NCI-H82 (cell line): ENCODE data around the gene KIAA0753.
A peak's percentile ranks its signal among the peaks of the same experiment; 100 is the strongest.

Source experiments
- DNase-seq: peaks from one replicate; lab custom pipeline; 2025; lab: John Stamatoyannopoulos, UW

KIAA0753 gene

DNA sequence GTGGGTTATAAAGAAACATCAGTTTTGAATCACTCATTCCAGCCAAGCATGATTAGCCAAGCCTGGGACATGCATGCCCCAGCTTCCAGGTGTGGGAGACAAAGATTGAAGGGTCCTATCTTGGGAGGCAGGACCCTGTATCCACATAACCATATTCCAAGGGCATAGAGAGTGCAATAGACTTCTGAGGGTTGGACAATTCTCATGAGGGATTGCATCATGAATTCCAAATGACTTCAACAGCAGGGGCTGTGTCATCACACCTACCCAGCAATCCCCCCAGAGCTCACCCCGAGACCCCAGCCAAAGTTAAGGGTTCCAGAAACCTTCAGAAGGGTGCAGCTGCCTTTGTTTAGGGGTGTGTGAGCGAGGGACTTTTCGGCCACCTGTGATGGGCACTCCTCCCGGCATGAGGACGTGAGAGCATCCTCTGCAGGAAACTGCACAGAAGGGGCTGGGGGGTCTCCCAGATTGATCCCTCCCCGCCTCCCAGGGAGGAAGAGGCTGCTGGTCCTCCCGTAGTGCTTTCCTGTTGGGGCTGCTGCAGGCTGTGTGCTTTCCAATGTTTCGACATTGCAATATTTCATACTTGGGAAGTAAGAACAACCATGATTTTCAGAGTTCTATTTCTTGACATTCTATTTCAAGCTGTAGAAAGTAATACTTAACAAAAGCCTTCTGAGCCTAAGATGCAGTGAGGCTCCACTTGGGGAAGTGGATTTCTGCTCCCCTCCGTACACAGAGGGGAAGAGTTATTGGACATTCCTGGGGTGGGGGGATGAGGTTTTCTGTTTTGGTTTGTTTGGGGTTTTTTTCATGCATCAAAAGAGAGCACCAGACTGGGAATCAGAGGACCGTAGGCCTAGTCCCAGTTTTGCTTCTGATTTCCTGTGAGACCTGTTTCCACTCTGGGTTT is 70.9 kb downstream of the KIAA0753 start:
- no peak for DNase-seq

DNA sequence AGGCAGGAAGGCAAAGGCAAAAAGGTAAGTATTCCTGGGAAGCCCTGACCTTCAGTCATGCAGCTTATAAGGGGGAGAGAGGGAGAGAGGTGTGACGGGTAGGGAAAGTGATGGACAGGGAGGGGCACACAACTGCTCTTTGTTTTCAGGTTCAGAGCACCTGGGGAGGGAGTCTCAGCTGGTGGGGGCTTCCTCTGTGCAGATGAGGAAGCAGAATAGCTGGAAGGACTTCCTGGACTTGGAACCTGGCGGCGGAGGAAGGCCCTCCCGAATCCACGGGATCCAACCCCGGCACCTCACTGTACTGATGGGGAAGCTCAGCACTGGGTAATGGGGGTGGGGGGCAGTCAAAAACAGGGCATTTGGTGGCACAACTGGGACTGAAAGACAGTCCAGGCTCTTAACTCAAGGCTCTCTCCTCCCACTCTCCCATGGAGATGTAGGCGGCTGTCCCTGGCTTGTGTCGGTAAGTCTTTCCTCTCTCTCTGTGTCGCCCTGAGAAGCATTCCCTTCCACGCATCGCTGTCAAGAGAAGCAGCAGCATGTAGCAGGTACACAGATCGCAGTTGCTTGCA is 72.2 kb downstream of the KIAA0753 start:
- no peak for DNase-seq

DNA sequence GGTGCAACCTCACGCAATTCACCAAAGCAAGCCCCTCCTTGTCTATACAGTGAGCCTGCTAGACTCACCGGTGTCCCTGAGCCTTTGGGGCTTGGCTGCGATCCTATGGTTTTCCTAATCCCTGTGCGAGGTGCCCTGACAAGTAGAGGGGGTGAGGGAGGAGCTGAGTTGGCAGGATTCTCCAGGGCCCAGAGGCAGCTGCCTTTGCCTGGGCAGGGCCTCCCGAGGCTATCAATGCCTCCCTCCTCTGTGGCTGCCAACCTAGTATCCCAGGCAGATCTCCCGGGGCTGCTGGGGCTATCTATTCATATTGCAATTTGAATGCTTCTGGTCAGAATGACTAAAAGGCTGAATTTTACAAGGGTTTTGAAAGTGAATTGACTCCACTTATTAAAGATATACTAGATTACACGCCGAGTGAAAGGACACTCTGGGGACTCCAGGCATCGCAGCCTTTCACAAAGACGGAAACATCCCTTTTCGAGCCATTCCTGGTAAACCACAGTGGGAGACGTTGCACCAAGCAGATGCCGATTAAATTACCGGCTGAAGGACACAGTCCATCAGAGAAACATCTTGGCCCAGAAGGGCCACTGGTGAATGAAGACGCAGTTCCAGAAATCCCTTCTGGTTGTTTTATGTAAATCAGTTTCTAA is 72.9 kb downstream of the KIAA0753 start:
- DNase-seq = peak; percentile 35

GRCh38 chr17:6561446-6561845 is 79.1 kb downstream of the KIAA0753 start:
- no peak for DNase-seq

DNA sequence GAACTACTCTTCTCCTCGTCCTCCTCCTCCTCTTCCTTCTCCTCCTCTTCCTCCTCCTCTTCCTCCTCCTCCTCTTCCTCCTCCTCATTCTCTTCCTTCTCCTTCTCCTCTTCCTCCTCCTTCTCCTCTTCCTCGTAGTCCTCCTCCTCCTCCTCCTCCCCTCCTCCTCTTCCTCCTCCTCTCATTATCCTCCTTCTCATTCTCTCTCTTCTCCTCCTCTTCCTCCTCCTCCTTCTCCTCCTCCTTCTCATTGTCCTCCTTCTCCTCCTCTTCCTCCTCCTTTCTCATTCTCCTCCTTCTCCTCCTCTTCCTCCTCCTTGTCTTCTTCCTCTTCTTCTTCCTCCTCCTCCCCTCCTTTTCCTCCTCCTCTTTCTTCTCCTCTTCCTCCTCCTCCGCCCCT is 80.0 kb downstream of the KIAA0753 start:
- DNase-seq = no peak

- no peak for DNase-seq
Measured at GRCh38 chr17:6559753-6560215, 80.7 kb downstream of the KIAA0753 start.

GRCh38 chr17:6558932-6559752 is 81.4 kb downstream of the KIAA0753 start:
- DNase-seq = no peak

- DNase-seq = no peak
Measured at GRCh38 chr17:6558276-6558675, 82.2 kb downstream of the KIAA0753 start.

- no peak for DNase-seq
Measured at GRCh38 chr17:6557040-6557438, 83.5 kb downstream of the KIAA0753 start.

GRCh38 chr17:6556121-6557039 is 84.1 kb downstream of the KIAA0753 start, which contains the start of gene PITPNM3:
Gene PITPNM3, minus strand, starts transcription at chr17:6556555. Its CDS starts 149 bp downstream, at chr17:6556406.
- peak; percentile 18 for DNase-seq

DNA sequence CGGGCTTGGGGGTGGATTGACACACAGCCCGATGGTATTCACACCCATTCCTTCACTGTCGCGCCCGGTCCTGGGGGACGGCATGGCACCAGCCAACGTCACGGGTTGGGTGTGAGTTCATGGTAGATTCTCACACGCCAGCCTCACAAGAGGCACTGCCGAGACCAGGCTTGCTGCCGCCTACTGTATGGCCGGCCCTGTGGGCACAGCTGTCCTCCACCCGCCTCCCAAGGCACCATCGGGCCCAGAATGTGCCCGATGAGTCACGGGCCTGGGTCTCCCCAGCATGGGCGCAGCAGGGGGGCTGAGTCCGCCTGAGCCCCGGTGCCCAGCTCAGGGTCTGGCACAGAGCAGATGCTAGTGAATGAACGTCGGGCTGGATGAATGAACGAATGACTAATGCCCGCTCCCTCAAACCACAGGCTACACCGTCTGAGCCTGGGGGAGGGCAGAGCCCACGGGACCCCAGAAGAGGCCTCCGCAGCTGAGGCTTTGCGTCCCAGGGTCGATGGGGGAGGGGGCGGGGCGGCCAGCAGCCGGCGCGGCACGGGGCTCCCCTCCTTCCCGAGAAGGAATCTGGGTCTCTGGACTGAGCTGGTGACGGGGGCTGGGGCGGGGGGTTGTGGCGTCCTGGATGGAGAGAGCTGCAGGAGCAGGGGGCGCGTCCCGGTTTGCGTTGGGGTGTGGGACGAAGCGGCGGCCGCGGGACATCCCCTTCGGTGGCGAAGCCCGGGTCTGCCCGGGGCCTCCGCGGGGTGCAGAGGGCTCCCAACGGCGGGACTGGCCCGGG is 85.0 kb downstream of the KIAA0753 start:
- DNase-seq = no peak

DNA sequence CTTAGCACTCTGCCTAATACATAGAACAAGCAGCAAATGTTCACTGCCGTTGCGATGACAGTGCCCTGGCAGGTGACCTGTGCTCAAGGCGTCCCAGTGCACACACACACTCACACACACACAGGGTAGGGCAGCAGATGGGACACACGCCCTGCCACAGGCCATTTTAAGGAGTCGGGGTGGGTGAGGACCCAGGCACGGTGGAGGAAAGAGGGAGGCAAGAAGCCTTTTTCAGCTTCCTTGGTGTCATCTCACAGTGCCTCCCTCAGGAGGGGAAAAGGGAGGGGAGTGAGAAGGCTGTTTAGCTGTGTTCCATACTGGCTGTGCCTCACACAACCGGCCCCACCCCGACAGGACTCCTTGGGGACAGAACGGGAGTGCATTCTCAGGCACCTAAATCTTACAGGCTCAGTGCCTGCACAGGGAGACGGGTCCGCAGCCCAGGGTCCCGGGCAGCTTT is 85.6 kb downstream of the KIAA0753 start:
- peak; percentile 18 for DNase-seq

GRCh38 chr17:6554342-6554741 is 86.2 kb downstream of the KIAA0753 start:
- DNase-seq = no peak

GRCh38 chr17:6551869-6552531 is 88.5 kb downstream of the KIAA0753 start:
- DNase-seq = no peak

- DNase-seq = no peak
Measured at GRCh38 chr17:6551356-6551755, 89.2 kb downstream of the KIAA0753 start.

GRCh38 chr17:6549384-6550036 is 91.0 kb downstream of the KIAA0753 start:
- DNase-seq = no peak

GRCh38 chr17:6548578-6549330 is 91.8 kb downstream of the KIAA0753 start:
- DNase-seq = no peak

DNA sequence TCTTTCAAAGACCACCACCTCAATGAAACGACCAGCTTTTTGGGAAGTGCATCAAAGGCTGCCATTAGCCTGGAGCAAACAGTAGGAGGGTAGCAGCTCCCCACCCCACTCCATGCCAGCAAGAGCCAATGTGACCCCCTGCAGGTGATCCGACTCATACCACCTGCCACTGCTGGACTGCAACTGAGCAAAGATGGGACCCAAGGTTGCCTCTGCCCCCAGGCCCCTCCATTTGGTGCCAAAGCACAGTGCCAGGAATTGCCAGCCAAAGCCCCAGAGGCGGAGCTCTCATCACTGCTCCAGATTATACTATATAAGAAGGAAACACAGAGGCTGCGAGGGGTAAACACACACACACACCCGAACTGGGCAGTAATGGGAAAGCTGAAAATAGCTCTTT is 92.5 kb downstream of the KIAA0753 start:
- no peak for DNase-seq
